Upper lobe of right lung (tissue), 1 donor: ENCODE measurements around the gene ROM1. TPM values are rescaled to one million over a fixed set of nuclear protein-coding genes. Genes with fewer than 3 reads are reported as not detected.

Source experiments
- ATAC-seq: fragments of 200-7000 bp; cut with Tn5 transposase; one replicate; pipeline ENCODE4 v1.9.1; 2020; ENCODE audit warnings: mild to moderate bottlenecking, moderate library complexity
- DNase-seq: peaks from one replicate; pipeline ENCODE4 v3.0.0-alpha.2; 2020
- H3K27ac ChIP-seq: fragments of 200-600 bp; one replicate; pipeline ENCODE4 v1.8.0; 2022
- H3K27me3 ChIP-seq: fragments of 200-600 bp; one replicate; pipeline ENCODE4 v1.8.0; 2022; ENCODE audit warnings: mild to moderate bottlenecking
- H3K36me3 ChIP-seq: fragments of 200-600 bp; one replicate; pipeline ENCODE4 v1.8.0; 2022
- H3K4me1 ChIP-seq: fragments of 200-600 bp; one replicate; pipeline ENCODE4 v1.8.0; 2022
- H3K4me3 ChIP-seq: fragments of 200-600 bp; one replicate; pipeline ENCODE4 v1.8.0; 2022; ENCODE audit warnings: mild to moderate bottlenecking
- H3K9me3 ChIP-seq: fragments of 200-600 bp; one replicate; pipeline ENCODE4 v1.8.0; 2022
- intact Hi-C: fragments of 100-400 bp; cut with DNase I; formaldehyde crosslinking; loops from one replicate; pipeline ENCODE4 v1.11.0; 2022
- total RNA-seq: library from RNA; stranded (reverse); fragmentation: NEBNext Ultra II Directional; extraction: Animal tissue kit (Norgen Biotek cat#: 25700); gene quantifications from one replicate; pipeline ENCODE4 v1.2.1, GENCODE V29; 2021
- TF ChIP-seq, protein P1 (sequence below): fragments of 200-600 bp; IDR thresholded peaks from one replicate; pipeline ENCODE4 v1.8.0; 2022; ENCODE audit warnings: antibody characterized with exemption
- donor health status: DM: no; HTN: yes; CAD: no; lungs with severe emphysema.

ROM1 gene
- total RNA-seq, 1 donor from 2014 or later, result 5.2 TPM

DNA sequence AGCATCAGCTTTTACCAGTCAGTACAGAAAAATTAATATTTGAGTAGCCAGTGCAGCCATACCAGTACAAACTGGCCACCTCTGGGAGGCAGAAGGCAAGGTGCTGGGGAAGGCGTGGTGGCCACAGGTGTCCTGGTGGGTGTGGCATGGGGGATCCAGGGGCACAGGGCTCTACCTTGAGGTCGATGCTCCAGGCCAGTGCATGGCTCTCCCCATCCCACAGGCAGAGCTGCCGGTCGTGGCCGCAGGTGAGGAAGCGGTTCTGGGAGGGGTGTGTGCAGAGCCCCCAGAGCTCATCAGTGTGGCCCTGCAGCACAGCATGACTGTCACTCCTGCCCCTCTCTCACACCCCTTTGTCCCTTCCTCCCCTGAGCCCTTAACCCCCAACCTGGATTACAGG, 7.6 kb upstream of the ROM1 start:
- Histone ChIP-seq H3K9me3 (no peaks in the 10 kb centered on the region), H3K36me3 (peaks cover 48% of the 10 kb centered on the region), H3K4me3 (no peak overlapping the region), H3K4me1 (peaks cover 5% of the 10 kb centered on the region), H3K27me3 (no peaks in the 10 kb centered on the region), H3K27ac (no peak overlapping the region)
- no peak for ATAC-seq
- DNase-seq, result no peak
- TF ChIP-seq, protein P1, sequence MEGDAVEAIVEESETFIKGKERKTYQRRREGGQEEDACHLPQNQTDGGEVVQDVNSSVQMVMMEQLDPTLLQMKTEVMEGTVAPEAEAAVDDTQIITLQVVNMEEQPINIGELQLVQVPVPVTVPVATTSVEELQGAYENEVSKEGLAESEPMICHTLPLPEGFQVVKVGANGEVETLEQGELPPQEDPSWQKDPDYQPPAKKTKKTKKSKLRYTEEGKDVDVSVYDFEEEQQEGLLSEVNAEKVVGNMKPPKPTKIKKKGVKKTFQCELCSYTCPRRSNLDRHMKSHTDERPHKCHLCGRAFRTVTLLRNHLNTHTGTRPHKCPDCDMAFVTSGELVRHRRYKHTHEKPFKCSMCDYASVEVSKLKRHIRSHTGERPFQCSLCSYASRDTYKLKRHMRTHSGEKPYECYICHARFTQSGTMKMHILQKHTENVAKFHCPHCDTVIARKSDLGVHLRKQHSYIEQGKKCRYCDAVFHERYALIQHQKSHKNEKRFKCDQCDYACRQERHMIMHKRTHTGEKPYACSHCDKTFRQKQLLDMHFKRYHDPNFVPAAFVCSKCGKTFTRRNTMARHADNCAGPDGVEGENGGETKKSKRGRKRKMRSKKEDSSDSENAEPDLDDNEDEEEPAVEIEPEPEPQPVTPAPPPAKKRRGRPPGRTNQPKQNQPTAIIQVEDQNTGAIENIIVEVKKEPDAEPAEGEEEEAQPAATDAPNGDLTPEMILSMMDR, result no peak
- intact Hi-C loops, result no loop called here

DNA sequence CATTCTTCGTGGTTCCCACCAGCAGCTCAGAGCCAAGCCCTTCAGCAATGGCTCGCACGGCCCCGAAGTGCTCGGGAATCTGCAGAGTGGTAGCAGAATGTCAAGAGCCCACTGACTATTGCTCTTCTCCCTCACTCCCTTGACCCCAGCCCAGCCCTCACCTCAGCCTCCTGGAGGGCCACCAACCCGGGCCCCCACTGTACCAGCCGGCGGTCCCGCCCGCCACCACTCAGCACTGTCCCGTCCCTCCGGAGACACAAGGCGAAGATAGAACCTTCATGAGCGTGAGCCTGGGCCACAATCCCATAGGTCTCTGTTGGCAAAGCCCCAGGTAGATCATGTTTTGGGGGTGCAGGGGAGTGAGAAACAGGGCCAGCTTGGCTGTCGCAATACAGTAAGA, 7.2 kb upstream of the ROM1 start:
- intact Hi-C loops, result no loop called here

DNA sequence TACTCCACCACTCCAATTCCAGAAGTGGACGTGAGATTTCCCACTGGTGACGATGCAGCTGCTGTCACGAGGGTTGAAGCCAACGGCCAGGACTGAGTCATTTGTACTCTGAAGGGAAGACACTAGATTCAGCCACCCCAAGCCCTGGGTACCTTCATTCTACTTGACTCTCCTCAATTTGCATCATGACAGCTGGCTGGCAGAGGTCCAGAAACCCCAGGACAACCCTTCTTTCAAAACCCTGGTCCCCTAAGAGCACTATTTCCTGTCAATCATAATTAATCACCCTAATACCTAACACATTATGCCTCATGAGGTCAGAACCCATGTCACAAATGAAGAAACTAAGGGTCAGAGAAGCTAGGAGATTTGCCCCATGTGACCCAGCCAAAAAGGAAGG, 5.3 kb upstream of the ROM1 start:
- ATAC-seq (no peak), DNase-seq (no peak)
- intact Hi-C loops, result no loop called here
- Histone ChIP-seq H3K27me3 (no peaks in the 10 kb centered on the region), H3K36me3 (peaks cover 50% of the 10 kb centered on the region), H3K4me1 (peaks cover 16% of the 10 kb centered on the region), H3K9me3 (no peaks in the 10 kb centered on the region), H3K27ac (no peak overlapping the region), H3K4me3 (no peak overlapping the region)
- TF ChIP-seq, protein P1, result no peak

More for the DNA sequence above, 7.2 kb upstream of the ROM1 start:
- Histone ChIP-seq H3K9me3 (no peaks in the 10 kb centered on the region), H3K4me1 (peaks cover 10% of the 10 kb centered on the region), H3K27me3 (no peaks in the 10 kb centered on the region), H3K27ac (no peak overlapping the region), H3K36me3 (peaks cover 50% of the 10 kb centered on the region), H3K4me3 (no peak overlapping the region)
- ATAC-seq (no peak), DNase-seq (no peak)
- TF ChIP-seq, protein P1, result no peak

DNA sequence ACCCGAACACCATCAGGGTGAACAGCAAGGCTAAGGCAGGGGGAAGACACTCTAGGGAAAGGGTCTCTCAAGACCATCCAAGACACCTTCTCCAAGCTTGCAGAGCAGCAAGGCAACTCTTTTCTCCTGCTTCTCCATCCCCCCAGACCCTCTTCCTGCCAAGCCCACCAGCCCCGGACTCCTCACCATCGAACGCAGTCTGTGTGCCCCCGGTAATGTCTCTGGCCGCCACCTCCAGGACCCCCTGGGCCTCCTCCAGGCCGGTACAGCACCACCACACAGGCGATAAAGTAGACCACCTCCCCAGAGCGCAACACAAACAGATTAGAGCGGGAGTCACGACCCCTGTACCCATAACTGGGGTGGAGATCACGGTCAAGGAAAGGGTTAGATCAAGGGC, 4.3 kb upstream of the ROM1 start:
- H3K36me3 ChIP-seq, result peaks cover 50% of the 10 kb centered on the region
- no peak for ATAC-seq
- intact Hi-C loops, result no loop called here
- no peak overlapping the region for H3K4me3 ChIP-seq
- TF ChIP-seq, protein P1, result no peak
- H3K27me3 ChIP-seq, result no peaks in the 10 kb centered on the region
- no peak for DNase-seq
- no peak overlapping the region for H3K27ac ChIP-seq
- no peaks in the 10 kb centered on the region for H3K9me3 ChIP-seq
- peaks cover 23% of the 10 kb centered on the region for H3K4me1 ChIP-seq

DNA sequence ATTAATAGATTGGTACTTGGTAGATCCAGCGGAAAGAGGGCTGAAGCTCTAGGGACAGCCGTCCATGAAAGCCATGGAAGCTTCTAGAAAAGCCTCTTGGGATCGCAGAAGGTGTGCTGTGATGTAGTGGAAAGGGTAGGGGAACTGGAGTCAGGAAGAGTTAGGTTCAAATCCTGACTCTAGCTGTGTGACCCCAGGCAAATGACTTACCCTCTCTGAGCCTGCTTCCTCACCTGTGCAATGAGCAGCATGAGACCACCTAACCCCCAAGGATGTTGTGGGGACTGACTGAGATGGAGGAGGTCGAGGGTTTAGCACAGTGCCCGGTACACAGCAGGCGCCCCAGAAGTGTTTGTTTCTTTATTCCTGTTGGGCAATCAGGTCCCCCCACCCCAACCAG, 2.7 kb upstream of the ROM1 start:
- H3K4me3 ChIP-seq, result no peak overlapping the region
- H3K27me3 ChIP-seq, result no peaks in the 10 kb centered on the region
- peak overlapping the region; percentile 93 for H3K27ac ChIP-seq
- TF ChIP-seq, protein P1, result no peak
- no peaks in the 10 kb centered on the region for H3K9me3 ChIP-seq
- H3K4me1 ChIP-seq, result peaks cover 23% of the 10 kb centered on the region
- peaks cover 38% of the 10 kb centered on the region for H3K36me3 ChIP-seq
- ATAC-seq, result no peak
- DNase-seq, result no peak
- intact Hi-C loops, result no loop called here
